Subcutaneous preadipocyte (primary cell): ENCODE data around the gene C17orf107. TPM values are rescaled to one million over a fixed set of nuclear protein-coding genes. Genes with fewer than 3 reads are reported as not detected.

Source experiments
- total RNA-seq: library from RNA; depleted of rRNA; stranded (reverse); fragments of >200 nt; gene quantifications from 2 replicates; pipeline ENCODE4 v1.2.3, GENCODE V29; 2012

The C17orf107 gene
- total RNA-seq, result 0.37 and 0.59 TPM in 2 replicates

DNA sequence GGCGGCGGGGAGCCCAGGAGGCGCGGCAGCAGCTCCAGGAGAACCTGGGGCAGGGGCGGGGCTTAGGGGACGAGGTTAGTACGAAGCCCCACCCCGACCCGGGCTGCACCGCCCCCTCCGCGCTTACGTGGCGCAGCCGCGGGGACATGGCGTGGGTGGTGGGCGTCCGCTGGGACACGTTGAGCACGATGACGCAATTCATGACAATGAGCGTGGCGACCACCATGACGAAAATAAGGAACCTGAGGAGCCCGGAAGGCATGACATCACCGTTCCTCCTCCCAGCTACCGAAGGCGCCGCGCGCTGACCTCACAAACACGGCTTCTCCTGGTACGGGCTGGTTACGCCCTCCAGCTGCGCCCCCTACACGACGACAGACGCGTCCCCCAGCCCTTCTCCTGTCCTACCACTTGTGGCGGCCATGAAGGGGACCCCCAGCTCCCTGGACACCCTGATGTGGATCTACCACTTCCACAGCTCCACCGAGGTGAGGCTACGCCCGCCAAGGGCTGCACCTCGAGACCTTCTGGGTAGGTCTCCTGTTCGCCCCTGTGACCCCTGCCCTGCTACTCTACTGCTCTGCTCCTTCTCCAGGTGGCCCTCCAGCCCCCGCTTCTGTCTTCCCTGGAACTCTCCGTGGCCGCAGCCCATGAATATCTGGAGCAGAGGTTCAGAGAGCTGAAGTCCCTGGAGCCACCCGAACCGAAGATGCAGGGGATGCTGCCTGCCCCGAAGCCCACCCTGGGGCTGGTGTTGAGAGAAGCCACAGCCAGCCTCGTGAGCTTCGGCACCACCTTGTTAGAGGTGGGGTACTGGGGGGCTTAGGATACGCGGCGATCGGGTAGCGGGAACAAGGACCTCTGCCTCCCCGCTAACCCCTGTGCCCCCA, at the start of gene C17orf107:
Gene C17orf107, plus strand, starts transcription at position 196 of the 890 bp plus-strand sequence. Its CDS starts 227 bp downstream, at position 423.

GRCh38 chr17:4903051-4903818, 3.9 kb downstream of the C17orf107 start, which contains the start of gene CHRNE:
CHRNE (minus strand) TSS chr17:4903098; CDS start chr17:4903063, 35 bp downstream.

GRCh38 chr17:4931963-4932362, 32.6 kb downstream of the C17orf107 start, which contains the start of gene GP1BA:
GP1BA (plus strand) TSS chr17:4932277; CDS start chr17:4932605, 328 bp downstream.

GRCh38 chr17:4939796-4940554, 40.6 kb downstream of the C17orf107 start, which contains the start of the genes RNF167 and SLC25A11:
RNF167 (plus strand) TSS chr17:4940268; CDS start chr17:4940910, 642 bp downstream.
SLC25A11 (minus strand) TSS chr17:4940046; CDS start chr17:4939910, 136 bp downstream.

GRCh38 chr17:4948166-4948930, 49.0 kb downstream of the C17orf107 start, which contains the start of gene PFN1:
PFN1 (minus strand) TSS chr17:4948530; CDS start chr17:4948394, 136 bp downstream.

GRCh38 chr17:4950746-4951204, 51.4 kb downstream of the C17orf107 start, which contains the start of gene ENO3:
ENO3 (plus strand) TSS chr17:4951119; CDS start chr17:4951830, 711 bp downstream.

Other genes with a start within 250 kb of the C17orf107 start
- 22.8 and 30.1 TPM in 2 replicates for gene PELP1, start 195.4 kb upstream of the C17orf107 start, total RNA-seq
- 9.2 and 16.0 TPM in 2 replicates for gene ARRB2, start 188.9 kb upstream of the C17orf107 start, total RNA-seq
- gene MED11, start 168.1 kb upstream of the C17orf107 start, total RNA-seq, result 13.5 and 16.9 TPM in 2 replicates
- gene ZMYND15, start 159.7 kb upstream of the C17orf107 start, total RNA-seq, result 0.20 TPM in 1 of 2 replicates, not detected in the other
- 1.6 and 2.6 TPM in 2 replicates for gene CXCL16, start 159.6 kb upstream of the C17orf107 start, total RNA-seq
- gene TM4SF5, start 127.7 kb upstream of the C17orf107 start, total RNA-seq, result not detected in 2 replicates
- 0.59 TPM in 1 of 2 replicates, not detected in the other for gene VMO1, start 113.2 kb upstream of the C17orf107 start, total RNA-seq
- gene GLTPD2, start 110.6 kb upstream of the C17orf107 start, total RNA-seq, result 0.37 TPM in 1 of 2 replicates, not detected in the other
- gene PSMB6, start 103.4 kb upstream of the C17orf107 start, total RNA-seq, result 111 and 116 TPM in 2 replicates
- gene PLD2, start 92.4 kb upstream of the C17orf107 start, total RNA-seq, result 17.6 and 18.2 TPM in 2 replicates
- 32.0 and 37.3 TPM in 2 replicates for gene MINK1, start 66.2 kb upstream of the C17orf107 start, total RNA-seq
- 0.37 TPM in 1 of 2 replicates, not detected in the other for gene CHRNE, start 3.6 kb downstream of the C17orf107 start, total RNA-seq
- gene GP1BA, start 32.7 kb downstream of the C17orf107 start, total RNA-seq, result not detected in 2 replicates
- 50.0 and 50.2 TPM in 2 replicates for gene SLC25A11, start 40.5 kb downstream of the C17orf107 start, total RNA-seq
- gene RNF167, start 40.7 kb downstream of the C17orf107 start, total RNA-seq, result 29.4 and 29.9 TPM in 2 replicates
- gene PFN1, start 49.0 kb downstream of the C17orf107 start, total RNA-seq, result 412 and 494 TPM in 2 replicates
- gene ENO3, start 51.6 kb downstream of the C17orf107 start, total RNA-seq, result 1.1 and 1.6 TPM in 2 replicates
- 30.1 and 37.5 TPM in 2 replicates for gene SPAG7, start 68.3 kb downstream of the C17orf107 start, total RNA-seq
- 10.3 and 20.3 TPM in 2 replicates for gene CAMTA2, start 88.1 kb downstream of the C17orf107 start, total RNA-seq
- gene INCA1, start 98.0 kb downstream of the C17orf107 start, total RNA-seq, result 0.37 TPM in 1 of 2 replicates, not detected in the other
- gene KIF1C, start 98.4 kb downstream of the C17orf107 start, total RNA-seq, result 38.6 and 50.8 TPM in 2 replicates
- gene SLC52A1, start 135.9 kb downstream of the C17orf107 start, total RNA-seq, result under 0.01 TPM in 1 of 2 replicates, not detected in the other
- 1.5 and 2.0 TPM in 2 replicates for gene ZFP3, start 178.9 kb downstream of the C17orf107 start, total RNA-seq
- gene ZNF232, start 212.3 kb downstream of the C17orf107 start, total RNA-seq, result 7.2 and 7.3 TPM in 2 replicates
- not detected in 2 replicates for gene USP6, start 216.5 kb downstream of the C17orf107 start, total RNA-seq